Right hindlimb (tissue), 1 donor: ENCODE measurements around the gene TMEM218.

Source experiments
- DNase-seq: peaks from one replicate; pipeline ENCODE4 v3.0.0-alpha.2; 2018

Gene TMEM218

GRCh38 chr11:125049164-125049792, 62.1 kb downstream of the TMEM218 start:
- no peak for DNase-seq
